Activated CD4-positive, alpha-beta T cell treated with anti-CD3 and anti-CD28 coated beads, Interleukin-2, amount 50 U/mL, for 16 hours (primary cell): ENCODE results near the gene PHETA2.
"Not testable (repeated sequence)": the region's sequence is repeated elsewhere in the genome, so short reads cannot be mapped to it uniquely, and the experiment has no call there.

ENCODE experiments used
- DNase-seq: peaks from one replicate; pipeline ENCODE4 v3.0.0-alpha.2; 2020

The PHETA2 gene

GRCh38 chr22:42070517-42071422 is 3.3 kb upstream of the PHETA2 start, which contains the start of gene NAGA:
TSS of gene NAGA (minus strand) at chr22:42070812. CDS start at chr22:42070297, 515 bp downstream.
- DNase-seq: peak; percentile 97

- not testable (repeated sequence) for DNase-seq
These were observed 2.5 kb upstream of the PHETA2 start for GRCh38 chr22:42071508-42071907.

- no peak for DNase-seq
These were observed 1.3 kb upstream of the PHETA2 start for GRCh38 chr22:42072606-42073330.

GRCh38 chr22:42073621-42074041 is 417 bp upstream of the PHETA2 start:
- DNase-seq: no peak

GRCh38 chr22:42074846-42075676 is 1.0 kb downstream of the PHETA2 start:
- DNase-seq: no peak

GRCh38 chr22:42076764-42077485 is 2.9 kb downstream of the PHETA2 start:
- no peak for DNase-seq

GRCh38 chr22:42077486-42078125 is 3.6 kb downstream of the PHETA2 start:
- no peak for DNase-seq

- DNase-seq: no peak
These were observed 4.6 kb downstream of the PHETA2 start for GRCh38 chr22:42078469-42079318.

- DNase-seq: peak; percentile 98
These were observed 5.5 kb downstream of the PHETA2 start, which contains the start of gene SMDT1 for GRCh38 chr22:42079319-42080251. TSS of gene SMDT1 (plus strand) at chr22:42079700. CDS start at chr22:42079769, 69 bp downstream.

GRCh38 chr22:42080287-42080686 is 6.2 kb downstream of the PHETA2 start:
- peak; percentile 20 for DNase-seq

- no peak for DNase-seq
These were observed 9.1 kb downstream of the PHETA2 start for GRCh38 chr22:42083119-42083518.

GRCh38 chr22:42084874-42085273 is 10.8 kb downstream of the PHETA2 start:
- no peak for DNase-seq

- no peak for DNase-seq
These were observed 12.0 kb downstream of the PHETA2 start for GRCh38 chr22:42086051-42086450.

GRCh38 chr22:42090596-42091454 is 16.8 kb downstream of the PHETA2 start, which contains the start of gene NDUFA6:
TSS of gene NDUFA6 (minus strand) at chr22:42090772. CDS start at chr22:42090744, 28 bp downstream.
- peak; percentile 100 for DNase-seq

GRCh38 chr22:42091455-42091782 is 17.4 kb downstream of the PHETA2 start:
- DNase-seq: no peak

GRCh38 chr22:42101199-42101598 is 27.2 kb downstream of the PHETA2 start:
- DNase-seq: no peak

GRCh38 chr22:42104332-42104860 is 30.3 kb downstream of the PHETA2 start:
- not testable (repeated sequence) for DNase-seq

- no peak for DNase-seq
These were observed 34.8 kb downstream of the PHETA2 start for GRCh38 chr22:42108848-42109247.
